NCI-H187 treated with DMSO at 0.1 percent for 48 hours (cell line): ENCODE measurements around the gene ZDHHC14.

Source experiments
- DNase-seq: peaks from one replicate; lab custom pipeline; 2025; lab: John Stamatoyannopoulos, UW

ZDHHC14 gene

GRCh38 chr6:157534134-157534871, 153.3 kb downstream of the ZDHHC14 start:
- DNase-seq, result no peak

DNA sequence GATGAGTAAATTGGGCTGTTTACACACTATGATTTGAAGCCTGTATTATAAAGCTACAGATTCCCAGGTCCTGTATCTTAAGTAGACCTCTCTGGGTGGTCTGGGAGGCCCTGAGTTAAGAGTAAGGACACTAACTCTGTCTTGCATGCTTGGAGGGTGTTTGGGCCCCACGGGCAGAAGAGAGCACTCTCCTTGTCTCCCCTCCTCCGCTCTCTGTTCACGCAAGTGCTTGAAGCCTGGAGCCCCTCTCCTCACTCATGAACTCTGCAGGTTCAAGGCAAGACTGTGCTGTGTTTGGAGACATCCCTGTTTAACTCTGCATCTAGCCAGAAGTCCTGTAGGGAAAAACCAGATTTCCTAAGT, 154.0 kb downstream of the ZDHHC14 start:
- no peak for DNase-seq

- DNase-seq, result no peak
Measured at GRCh38 chr6:157535340-157536222, 154.6 kb downstream of the ZDHHC14 start.

DNA sequence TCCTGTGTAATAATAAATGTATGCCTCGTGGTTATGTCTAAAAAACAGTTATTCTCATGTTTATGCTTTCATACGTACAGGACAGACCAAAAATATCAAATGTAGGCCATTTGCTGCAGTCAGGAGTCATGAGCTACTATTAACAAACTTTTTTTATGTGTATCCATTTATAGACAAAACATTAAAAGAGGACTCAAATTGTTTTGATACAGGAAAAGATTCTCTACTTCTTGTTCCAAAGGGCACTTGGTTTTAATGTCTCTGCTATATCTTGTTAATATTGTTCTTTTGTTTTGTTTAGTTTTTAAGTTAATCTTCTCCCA, 155.2 kb downstream of the ZDHHC14 start:
- no peak for DNase-seq

DNA sequence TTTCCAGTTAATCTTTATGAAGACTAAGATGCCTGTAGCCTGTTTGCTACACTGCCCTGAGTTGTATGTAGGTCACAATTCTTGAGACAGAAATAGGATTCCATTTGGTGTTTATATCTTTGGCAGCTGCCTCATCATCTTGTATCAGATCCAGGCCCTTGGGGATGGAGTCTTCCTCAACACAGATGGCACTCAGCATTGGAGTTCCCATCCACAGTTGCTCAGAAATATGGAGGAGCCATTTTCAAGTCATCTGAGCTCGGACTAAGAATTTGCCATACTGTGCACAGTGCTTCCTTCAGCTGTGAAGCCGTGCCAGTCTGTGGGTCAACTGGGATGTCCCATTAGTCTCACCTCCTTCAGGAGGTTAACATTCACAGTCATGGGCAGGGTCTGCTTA, 156.6 kb downstream of the ZDHHC14 start:
- DNase-seq, result no peak

DNA sequence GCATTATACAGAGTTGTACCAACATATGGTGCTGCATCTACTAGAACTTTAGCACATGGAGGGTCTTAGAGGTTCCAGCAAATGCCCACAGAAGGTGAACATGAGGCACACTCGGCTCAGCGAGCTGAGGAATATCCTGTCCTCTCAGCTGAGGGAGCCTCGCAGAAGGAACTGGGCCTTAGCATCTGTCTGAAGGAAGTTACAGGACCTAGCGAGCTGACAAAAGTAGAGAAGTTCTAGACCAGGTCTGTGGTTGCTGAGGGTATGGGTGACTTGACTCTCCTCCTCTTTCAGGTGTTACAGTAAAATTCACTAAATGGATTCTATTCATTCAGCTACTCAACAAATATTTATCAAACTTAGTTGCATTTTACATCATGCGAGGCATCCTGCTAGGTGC, 157.2 kb downstream of the ZDHHC14 start:
- DNase-seq, result no peak

DNA sequence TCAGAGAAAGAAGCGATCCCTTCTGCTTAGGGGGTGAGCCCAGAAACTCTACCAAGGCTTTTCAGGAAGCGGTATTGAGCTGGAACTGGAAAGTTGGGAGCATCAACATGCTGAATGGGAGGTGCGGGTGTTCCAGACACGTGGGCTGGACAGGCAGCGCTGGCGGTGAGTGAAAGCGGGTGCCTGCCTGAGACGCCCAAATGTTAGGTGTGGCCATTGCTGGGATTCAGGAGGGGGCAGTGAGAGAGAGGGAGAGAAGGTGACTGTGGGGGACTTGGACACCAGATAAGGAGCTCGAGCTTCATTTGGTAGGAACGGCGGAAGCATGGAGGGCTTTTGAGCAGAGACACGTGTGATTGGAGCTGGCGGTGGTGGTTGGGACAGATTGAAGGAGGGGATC, 157.7 kb downstream of the ZDHHC14 start:
- DNase-seq, result no peak

- DNase-seq, result no peak
Measured at GRCh38 chr6:157539421-157539822, 158.4 kb downstream of the ZDHHC14 start.

DNA sequence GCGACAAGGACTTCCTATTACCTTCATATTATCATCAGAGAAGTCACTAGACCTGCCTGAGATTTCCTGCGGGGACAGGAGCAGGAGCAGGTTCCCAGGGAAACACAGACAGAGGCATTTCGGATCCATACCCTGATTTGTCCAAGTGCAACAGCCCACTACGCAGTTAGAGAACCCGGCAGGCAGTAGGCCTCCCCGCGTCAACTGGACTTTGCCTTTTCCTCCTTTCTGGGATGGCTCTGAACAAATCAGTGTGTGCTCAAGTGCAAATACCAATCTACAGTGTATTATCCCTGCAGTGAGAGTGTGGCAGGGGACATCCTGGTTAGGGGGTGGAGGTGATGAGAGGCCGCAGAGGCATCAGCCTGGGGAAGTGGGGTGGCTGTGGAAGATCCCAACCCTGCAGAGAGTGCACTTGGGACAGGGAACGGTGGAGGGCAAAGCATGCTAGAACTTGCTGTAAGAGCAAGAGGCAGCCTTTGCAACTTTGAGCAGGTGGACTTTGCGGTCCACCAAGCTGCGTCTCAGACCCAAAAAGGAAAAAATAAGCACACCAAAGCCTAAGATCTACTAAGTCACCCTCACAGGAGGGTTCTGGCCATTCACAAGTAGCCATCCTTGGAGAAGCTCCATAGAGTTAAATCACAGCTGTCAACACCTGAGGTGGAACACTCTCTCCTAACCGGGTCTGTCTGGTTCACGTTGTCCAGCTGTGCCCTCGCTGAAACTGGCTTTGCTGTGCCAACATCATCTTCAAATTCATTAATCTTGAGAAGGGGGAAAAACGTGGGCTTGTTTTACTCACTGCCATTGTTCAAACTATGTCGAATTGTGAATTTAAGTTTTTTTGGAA, 159.1 kb downstream of the ZDHHC14 start:
- DNase-seq, result no peak

DNA sequence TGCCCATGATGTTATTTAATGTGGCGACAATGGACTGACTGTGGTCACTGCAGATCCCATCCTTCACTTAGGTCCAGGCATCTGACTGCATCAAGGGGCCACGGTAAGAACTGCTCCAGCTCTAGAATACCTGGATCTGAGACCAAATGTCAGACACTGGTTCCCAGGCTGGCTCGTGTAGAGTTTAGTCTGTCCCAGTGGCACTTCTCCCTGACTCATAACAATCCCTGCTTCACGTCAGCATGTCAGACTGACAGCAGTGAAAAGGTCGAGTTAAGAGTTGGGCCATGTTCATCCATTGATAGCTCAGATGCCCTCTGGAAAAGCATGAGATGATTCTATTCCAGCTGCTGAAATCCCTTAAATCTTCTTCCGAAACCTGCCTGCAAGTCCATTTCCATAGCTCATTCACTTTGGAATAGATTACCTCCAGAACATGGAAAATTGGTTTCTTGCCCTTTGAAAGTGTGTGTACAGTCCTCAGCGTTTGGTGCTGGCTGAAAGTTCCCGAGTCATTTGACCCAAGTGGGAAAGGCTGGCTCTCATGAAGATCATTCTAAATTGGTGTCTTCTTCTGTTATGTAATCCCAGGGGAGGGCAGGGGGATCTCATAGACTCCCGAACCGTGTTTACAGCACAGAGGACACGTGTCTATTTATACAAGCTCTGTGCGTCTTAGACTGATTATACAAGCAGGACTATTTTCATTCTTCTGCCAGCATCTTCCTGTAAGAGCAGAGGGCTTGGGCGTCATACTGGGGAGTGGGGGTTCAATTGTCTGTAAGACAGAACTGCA, 160.8 kb downstream of the ZDHHC14 start:
- DNase-seq, result no peak

- DNase-seq, result no peak
Measured at GRCh38 chr6:157542414-157543160, 161.6 kb downstream of the ZDHHC14 start.

DNA sequence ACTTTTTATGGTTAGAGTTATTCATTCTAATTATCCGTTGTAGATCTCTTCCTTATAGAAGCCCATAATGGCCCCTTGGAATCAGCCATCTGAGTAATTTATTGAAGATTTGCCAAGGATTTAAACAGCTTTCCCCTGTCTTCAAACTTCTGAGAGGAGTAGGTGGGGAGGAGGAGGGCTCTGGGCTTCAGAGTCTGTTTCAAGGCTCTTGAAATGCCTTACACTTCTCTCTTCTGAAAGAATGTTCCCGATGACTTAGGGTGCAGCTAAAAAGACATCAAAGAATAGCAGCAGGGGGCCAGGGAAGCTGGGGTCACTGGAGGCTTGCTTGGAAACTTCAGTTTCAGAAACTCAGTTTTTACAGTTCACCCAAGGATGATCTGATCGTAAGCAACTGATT, 165.3 kb downstream of the ZDHHC14 start:
- no peak for DNase-seq

- DNase-seq, result no peak
Measured at GRCh38 chr6:157547112-157547511, 166.1 kb downstream of the ZDHHC14 start.

GRCh38 chr6:157548635-157549467, 167.9 kb downstream of the ZDHHC14 start:
- DNase-seq, result no peak

GRCh38 chr6:157549468-157549745, 168.4 kb downstream of the ZDHHC14 start:
- DNase-seq, result no peak

DNA sequence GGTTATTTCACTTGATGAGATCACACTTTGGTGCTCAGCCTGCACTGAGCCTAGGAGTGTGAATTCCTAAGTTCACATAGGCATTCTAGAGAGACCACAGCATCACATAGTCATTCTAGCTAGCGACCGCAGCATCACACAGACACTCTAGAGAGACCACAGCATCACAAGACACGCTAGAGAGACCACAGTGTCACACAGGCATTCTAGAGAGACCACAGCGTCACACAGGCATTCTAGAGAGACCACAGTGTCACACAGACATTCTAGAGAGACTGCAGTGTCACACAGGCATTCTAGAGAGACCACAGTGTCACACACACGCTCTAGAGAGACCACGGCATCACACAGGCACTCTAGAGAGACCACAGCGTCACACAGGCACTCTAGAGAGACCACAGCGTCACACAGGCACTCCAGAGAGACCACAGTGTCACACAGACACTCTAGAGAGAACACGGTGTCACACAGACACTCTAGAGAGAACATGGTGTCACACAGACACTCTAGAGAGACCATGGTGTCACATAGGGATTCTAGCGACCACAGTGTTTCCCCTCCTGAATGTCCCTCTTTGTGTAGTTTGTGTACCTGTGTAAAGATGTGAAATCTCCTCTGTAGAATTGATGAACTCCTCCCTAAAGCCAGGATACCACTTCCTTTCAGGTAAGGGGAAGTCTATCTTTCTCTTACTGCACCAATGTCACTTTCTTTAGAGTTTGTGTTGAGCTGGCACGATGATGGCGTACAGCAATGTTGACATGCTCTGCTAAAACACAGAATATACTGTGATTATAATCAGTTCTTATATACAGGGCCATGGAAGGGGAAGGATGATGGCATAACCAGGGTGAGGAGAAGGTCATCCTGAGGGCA, 169.4 kb downstream of the ZDHHC14 start:
- DNase-seq, result no peak

GRCh38 chr6:157551041-157551832, 170.2 kb downstream of the ZDHHC14 start:
- no peak for DNase-seq

- DNase-seq, result peak; percentile 81
Measured at GRCh38 chr6:157552081-157552747, 171.2 kb downstream of the ZDHHC14 start.
